OCI-LY7 (cell line): Measurements from ENCODE around the gene BARHL2.

ENCODE experiments used
- CTCF ChIP-seq: fragments of 200-600 bp; sonication (generic); conservative IDR thresholded peaks from 2 replicates; pipeline ENCODE4 v1.5.1; 2014; ENCODE audit warnings: mild to moderate bottlenecking, antibody characterized with exemption, low read length, moderate library complexity, mixed read lengths
- EZH2phosphoT487 ChIP-seq: fragments of 200-600 bp; sonication (generic); IDR thresholded peaks from 2 replicates; pipeline ENCODE4 v1.6.1; 2018; ENCODE audit warnings: low read depth, borderline replicate concordance, mild to moderate bottlenecking, mixed run types, antibody characterized with exemption, low read length, moderate library complexity, mixed read lengths

DNA sequence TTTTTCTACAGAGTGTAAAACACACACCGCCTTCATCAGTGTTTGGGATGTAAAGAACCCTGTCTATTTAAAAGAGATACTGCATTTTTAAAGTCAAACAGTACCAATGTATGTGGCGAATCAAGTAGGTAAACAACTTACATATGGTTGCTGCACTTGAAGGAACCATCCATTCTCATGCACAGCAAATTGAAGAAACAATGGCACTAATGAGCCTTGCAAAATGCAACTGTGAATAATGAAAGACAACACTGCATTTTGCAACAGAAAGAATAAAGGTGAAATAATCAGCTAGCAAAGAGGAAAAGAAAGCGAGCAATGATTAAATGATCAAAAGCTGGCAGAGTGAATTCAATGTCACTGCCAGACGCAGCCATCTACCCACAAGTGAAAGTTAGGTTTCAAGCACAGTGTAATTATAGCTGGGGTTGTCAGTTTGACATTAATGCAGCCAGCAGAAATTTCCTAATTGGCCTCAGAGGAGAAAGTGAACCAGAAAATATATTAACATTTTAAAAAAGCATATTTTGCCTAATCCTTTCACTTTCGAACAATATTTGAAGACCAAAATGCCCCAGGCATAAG lies 10.9 kb upstream of the BARHL2 start:
- TF ChIP-seq CTCF (no peak), EZH2phosphoT487 (no peak)
